GM19193 (cell line): Measurements from ENCODE around the gene ELF5.

Experiments used
- POLR2A ChIP-seq: IDR thresholded peaks from 4 replicates; pipeline ENCODE4 v1.6.1; 2011; ENCODE audit not compliant: insufficient read depth, insufficient read length; ENCODE audit errors: extremely low read depth

ELF5 gene

GRCh38 chr11:34459507-34460162 lies 54.0 kb downstream of the ELF5 start:
- no peak for TF ChIP-seq POLR2A

GRCh38 chr11:34458525-34458924 lies 55.1 kb downstream of the ELF5 start:
- TF ChIP-seq POLR2A = no peak

GRCh38 chr11:34457607-34458006 lies 56.0 kb downstream of the ELF5 start:
- TF ChIP-seq POLR2A = no peak

- no peak for TF ChIP-seq POLR2A
Measured at GRCh38 chr11:34454308-34455032, 59.1 kb downstream of the ELF5 start.

- no peak for TF ChIP-seq POLR2A
Measured at GRCh38 chr11:34451053-34451452, 62.5 kb downstream of the ELF5 start.

- no peak for TF ChIP-seq POLR2A
Measured at GRCh38 chr11:34449013-34449412, 64.6 kb downstream of the ELF5 start.

GRCh38 chr11:34448223-34448994 lies 65.2 kb downstream of the ELF5 start:
- no peak for TF ChIP-seq POLR2A

- TF ChIP-seq POLR2A = no peak
Measured at GRCh38 chr11:34447044-34447443, 66.5 kb downstream of the ELF5 start.

- TF ChIP-seq POLR2A = no peak
Measured at GRCh38 chr11:34446386-34446785, 67.2 kb downstream of the ELF5 start.

- no peak for TF ChIP-seq POLR2A
Measured at GRCh38 chr11:34445956-34446355, 67.6 kb downstream of the ELF5 start.

- no peak for TF ChIP-seq POLR2A
Measured at GRCh38 chr11:34444428-34444827, 69.2 kb downstream of the ELF5 start.

GRCh38 chr11:34443136-34443535 lies 70.5 kb downstream of the ELF5 start:
- TF ChIP-seq POLR2A = no peak

GRCh38 chr11:34441814-34442213 lies 71.8 kb downstream of the ELF5 start:
- no peak for TF ChIP-seq POLR2A

GRCh38 chr11:34439610-34440198 lies 73.9 kb downstream of the ELF5 start:
- TF ChIP-seq POLR2A = no peak
